Measurements from ENCODE around the gene ADAM33. TPM values are rescaled to one million over a fixed set of nuclear protein-coding genes. Genes with fewer than 3 reads are reported as not detected.

Gene ADAM33
- total RNA-seq, 2 experiments from 2014 or later: not detected

- Histone ChIP-seq H3K4me3 (ENCODE audit: low read length) (no peak overlapping the region), H3K4me1 (ENCODE audit: insufficient read depth, low read length) (peaks cover 23% of the 10 kb centered on the region), H3K9me3 (ENCODE audit: control insufficient read depth in 1 of 2, insufficient read depth in 1 of 2, low read length in 2 of 2) (peaks cover 0 to 3% of the 10 kb centered on the region in 2 experiments), H3K27me3 (ENCODE audit: control insufficient read depth in 1 of 2, insufficient read depth in 2 of 2, low read length in 2 of 2) (peaks cover 29 to 38% of the 10 kb centered on the region in 2 experiments), H3K36me3 (ENCODE audit: insufficient read depth, low read length) (no peaks in the 10 kb centered on the region), H3K27ac (ENCODE audit: low read depth in 1 of 2, low read length in 2 of 2) (no peak overlapping the region)
- no peaks in the 10 kb centered on the region for H3K9me3 Mint-ChIP-seq
- H3K4me3 Mint-ChIP-seq: no peak overlapping the region
- peaks cover 24% of the 10 kb centered on the region for H3K4me1 Mint-ChIP-seq (ENCODE audit: low read depth)
- ATAC-seq (ENCODE audit: poor library complexity) (no peak), DNase-seq (no peak)
- intact Hi-C loops (cut with DNase I, micrococcal nuclease): no loop called here
- ChIA-PET POLR2A (no interaction called here), CTCF (no interaction called here)
- peaks cover 36% of the 10 kb centered on the region for H3K27me3 Mint-ChIP-seq
- TF ChIP-seq, protein P1, sequence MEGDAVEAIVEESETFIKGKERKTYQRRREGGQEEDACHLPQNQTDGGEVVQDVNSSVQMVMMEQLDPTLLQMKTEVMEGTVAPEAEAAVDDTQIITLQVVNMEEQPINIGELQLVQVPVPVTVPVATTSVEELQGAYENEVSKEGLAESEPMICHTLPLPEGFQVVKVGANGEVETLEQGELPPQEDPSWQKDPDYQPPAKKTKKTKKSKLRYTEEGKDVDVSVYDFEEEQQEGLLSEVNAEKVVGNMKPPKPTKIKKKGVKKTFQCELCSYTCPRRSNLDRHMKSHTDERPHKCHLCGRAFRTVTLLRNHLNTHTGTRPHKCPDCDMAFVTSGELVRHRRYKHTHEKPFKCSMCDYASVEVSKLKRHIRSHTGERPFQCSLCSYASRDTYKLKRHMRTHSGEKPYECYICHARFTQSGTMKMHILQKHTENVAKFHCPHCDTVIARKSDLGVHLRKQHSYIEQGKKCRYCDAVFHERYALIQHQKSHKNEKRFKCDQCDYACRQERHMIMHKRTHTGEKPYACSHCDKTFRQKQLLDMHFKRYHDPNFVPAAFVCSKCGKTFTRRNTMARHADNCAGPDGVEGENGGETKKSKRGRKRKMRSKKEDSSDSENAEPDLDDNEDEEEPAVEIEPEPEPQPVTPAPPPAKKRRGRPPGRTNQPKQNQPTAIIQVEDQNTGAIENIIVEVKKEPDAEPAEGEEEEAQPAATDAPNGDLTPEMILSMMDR (IDR thresholded peaks at IDR 0.05): no peak
- H3K27ac Mint-ChIP-seq: no peak overlapping the region
- no peaks in the 10 kb centered on the region for H3K36me3 Mint-ChIP-seq (ENCODE audit: low read depth)
Measured at GRCh38 chr20:3663858-3664257, 18.0 kb downstream of the ADAM33 start.

DNA sequence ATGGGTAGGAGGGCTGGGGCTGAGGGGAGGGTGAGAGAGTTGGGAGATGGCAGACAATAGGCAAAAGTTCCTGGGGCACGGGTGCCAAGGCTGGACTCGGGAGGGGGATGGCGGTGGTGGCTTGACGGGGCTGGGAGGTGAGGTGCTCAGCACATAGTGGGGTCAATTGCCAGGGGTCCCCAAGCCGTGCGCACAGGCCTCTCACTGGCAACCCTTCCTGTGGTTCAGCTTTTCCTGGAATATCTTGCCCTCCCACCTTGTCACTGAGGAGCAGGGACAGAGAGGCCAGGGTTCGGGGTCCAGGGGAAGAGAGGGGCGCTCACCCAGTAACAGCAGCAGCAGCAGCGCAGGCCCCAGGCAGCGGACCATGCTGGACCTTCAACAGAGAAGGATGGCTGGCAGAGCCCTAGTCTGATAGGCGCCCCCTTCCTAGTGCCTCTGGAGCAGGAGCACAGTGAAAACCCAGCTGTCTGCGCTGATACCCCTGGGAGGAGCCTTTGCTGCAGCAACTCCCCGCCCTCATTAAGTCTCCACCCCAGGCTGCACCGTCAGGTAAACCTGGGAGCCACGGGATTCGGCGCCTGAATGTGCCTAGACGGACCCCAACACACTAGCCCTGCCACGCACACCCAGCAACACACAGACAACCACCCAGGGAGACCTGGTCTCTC, 18.6 kb downstream of the ADAM33 start, which contains the start of gene GFRA4:
GFRA4 (minus strand) TSS at position 369 of the 671 bp plus-strand sequence; CDS start at position 369, 0 bp downstream.
- Mint-ChIP-seq H3K36me3 (ENCODE audit: low read depth) (no peaks in the 10 kb centered on the region), H3K4me1 (ENCODE audit: low read depth) (peaks cover 24% of the 10 kb centered on the region), H3K27me3 (peaks cover 39% of the 10 kb centered on the region), H3K27ac (no peak within 1 kb of the TSS), H3K9me3 (no peaks in the 10 kb centered on the region), H3K4me3 (no peak within 1 kb of the TSS)
- no peaks in the 10 kb centered on the region for H3K36me3 ChIP-seq (ENCODE audit: insufficient read depth, low read length)
- ChIA-PET CTCF (no interaction called here), POLR2A (no interaction called here)
- DNase-seq: peak in 1 of 14 experiments; percentile 5
- no peak within 1 kb of the TSS for H3K27ac ChIP-seq (ENCODE audit: low read depth in 1 of 2, low read length in 2 of 2)
- TF ChIP-seq, protein P1 (IDR thresholded peaks at IDR 0.05): no peak
- H3K4me3 ChIP-seq (ENCODE audit: low read length): no peak within 1 kb of the TSS
- peaks cover 0 to 3% of the 10 kb centered on the region in 2 experiments for H3K9me3 ChIP-seq (ENCODE audit: control insufficient read depth in 1 of 2, insufficient read depth in 1 of 2, low read length in 2 of 2)
- no peak for ATAC-seq (ENCODE audit: poor library complexity)
- intact Hi-C loops (cut with DNase I, micrococcal nuclease): no loop called here
- H3K4me1 ChIP-seq (ENCODE audit: insufficient read depth, low read length): peaks cover 24% of the 10 kb centered on the region
- H3K27me3 ChIP-seq (ENCODE audit: control insufficient read depth in 1 of 2, insufficient read depth in 2 of 2, low read length in 2 of 2): peaks cover 29 to 39% of the 10 kb centered on the region in 2 experiments

DNA sequence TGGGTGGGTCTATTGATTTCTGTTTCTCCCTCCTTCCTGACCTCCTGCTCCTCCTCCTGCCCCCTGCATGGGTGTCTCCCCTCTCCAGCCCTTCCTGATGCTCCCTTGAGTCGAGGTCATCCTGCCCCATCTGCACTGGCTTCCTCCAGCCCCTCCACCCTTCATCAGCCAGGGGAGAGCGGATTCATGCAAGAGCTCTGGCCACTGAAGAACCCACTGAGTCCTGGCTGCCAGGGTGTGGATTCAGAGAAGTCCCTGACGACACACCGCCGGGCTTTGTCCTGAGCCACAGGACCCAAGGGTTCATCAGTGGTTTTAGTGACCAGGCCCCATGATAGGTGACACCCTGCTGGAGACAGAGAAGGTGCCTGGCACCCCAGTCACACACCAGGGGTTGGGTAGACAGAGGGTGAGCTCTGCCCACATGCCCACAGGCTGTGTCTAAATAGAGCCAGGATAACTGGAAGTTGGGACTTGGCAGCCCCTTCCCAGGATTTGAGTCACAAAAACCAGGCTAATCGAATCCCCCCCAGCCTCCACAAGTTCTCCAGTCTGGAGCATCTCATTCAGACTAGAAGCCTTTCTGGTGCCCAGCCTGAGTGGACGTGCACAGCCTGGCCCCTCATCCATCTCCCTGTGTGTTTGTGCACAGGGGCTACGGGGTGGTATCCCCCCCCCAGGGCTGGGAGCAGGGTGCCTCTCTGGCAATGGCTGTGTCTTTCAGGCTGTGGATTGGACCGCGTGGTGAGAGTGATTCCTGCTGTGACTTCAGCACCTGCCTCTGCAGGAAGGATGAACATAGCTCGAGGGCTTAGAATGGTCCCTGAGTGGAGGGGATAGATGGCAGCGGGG, 19.8 kb downstream of the ADAM33 start:
- Mint-ChIP-seq H3K36me3 (ENCODE audit: low read depth) (no peaks in the 10 kb centered on the region), H3K9me3 (no peaks in the 10 kb centered on the region), H3K27ac (no peak overlapping the region), H3K4me1 (ENCODE audit: low read depth) (peaks cover 20% of the 10 kb centered on the region), H3K4me3 (no peak overlapping the region), H3K27me3 (peaks cover 44% of the 10 kb centered on the region)
- ATAC-seq (ENCODE audit: poor library complexity) (no peak), DNase-seq (peak in 1 of 14 experiments; percentile 28)
- H3K4me1 ChIP-seq (ENCODE audit: insufficient read depth, low read length): peaks cover 22% of the 10 kb centered on the region
- peaks cover 29 to 39% of the 10 kb centered on the region in 2 experiments for H3K27me3 ChIP-seq (ENCODE audit: control insufficient read depth in 1 of 2, insufficient read depth in 2 of 2, low read length in 2 of 2)
- intact Hi-C loops (cut with DNase I, micrococcal nuclease): no loop called here
- H3K27ac ChIP-seq (ENCODE audit: low read depth in 1 of 2, low read length in 2 of 2): no peak overlapping the region
- TF ChIP-seq, protein P1 (IDR thresholded peaks at IDR 0.05): no peak
- H3K4me3 ChIP-seq (ENCODE audit: low read length): no peak overlapping the region
- CTCF ChIA-PET: no interaction called here
- H3K36me3 ChIP-seq (ENCODE audit: insufficient read depth, low read length): no peaks in the 10 kb centered on the region
- peaks cover 0 to 3% of the 10 kb centered on the region in 2 experiments for H3K9me3 ChIP-seq (ENCODE audit: control insufficient read depth in 1 of 2, insufficient read depth in 1 of 2, low read length in 2 of 2)
- POLR2A ChIA-PET: no interaction called here
